A673 (cell line): ENCODE measurements around the gene CX3CR1. TPM values are rescaled to one million over a fixed set of nuclear protein-coding genes. Genes with fewer than 3 reads are reported as not detected.

ENCODE experiments used
- BruUV-seq: library from RNA; stranded (reverse); fragments of 400-500 nt; replicated peaks from 2 replicates; lab custom pipeline; 2021; lab: Mats Ljungman, UMichigan
- CTCF ChIA-PET: fragments of 300-600 bp; sonication (Branson Sonifier 250); formaldehyde crosslinking; loops from one replicate; lab custom pipeline; 2022; ENCODE audit warnings: antibody characterized with exemption; lab: Charles Lee
- POLR2A ChIA-PET: fragments of 300-600 bp; sonication (Branson Sonifier 250); formaldehyde crosslinking; loops from one replicate; lab custom pipeline; 2022; ENCODE audit warnings: antibody characterized with exemption; ENCODE audit not compliant: low non-redundant PET; lab: Charles Lee
- DNase-seq: peaks from one replicate; pipeline ENCODE4 v3.0.0-alpha.2; 2015; ENCODE audit warnings: low spot score
- H3K27ac ChIP-seq: fragments of 200-600 bp; sonication (generic); 2 replicates; pipeline ENCODE4 v1.5.1; 2016; ENCODE audit warnings: mixed run types, low read depth, mild to moderate bottlenecking, mixed read lengths, antibody characterized with exemption, low read length; ENCODE audit not compliant: poor library complexity, severe bottlenecking
- H3K27me3 ChIP-seq: fragments of 200-600 bp; sonication (generic); replicated peaks from 2 replicates; pipeline ENCODE4 v1.6.1; 2017; ENCODE audit warnings: mixed run types, low read depth, mild to moderate bottlenecking, mixed read lengths, antibody characterized with exemption, low read length; ENCODE audit not compliant: insufficient read depth, poor library complexity
- H3K36me3 ChIP-seq: fragments of 200-600 bp; sonication (generic); 2 replicates; pipeline ENCODE4 v1.6.1; 2016; ENCODE audit warnings: mixed run types, mild to moderate bottlenecking, mixed read lengths, antibody characterized with exemption, low read length; ENCODE audit not compliant: insufficient read depth, poor library complexity, severe bottlenecking
- H3K4me1 ChIP-seq: fragments of 200-600 bp; sonication (generic); 2 replicates; pipeline ENCODE4 v1.6.1; 2017; ENCODE audit warnings: mixed run types, mild to moderate bottlenecking, mixed read lengths, antibody characterized with exemption, low read length; ENCODE audit not compliant: insufficient read depth, poor library complexity, severe bottlenecking
- H3K4me3 ChIP-seq: fragments of 200-600 bp; sonication (generic); 2 replicates; pipeline ENCODE4 v1.5.1; 2016; ENCODE audit warnings: low read depth, mixed run types, mild to moderate bottlenecking, mixed read lengths, low read length; ENCODE audit not compliant: poor library complexity, severe bottlenecking
- H3K9me3 ChIP-seq: fragments of 200-600 bp; sonication (generic); 2 replicates; pipeline ENCODE4 v1.6.1; 2016; ENCODE audit warnings: mixed run types, low read depth, mild to moderate bottlenecking, mixed read lengths, antibody characterized with exemption, low read length; ENCODE audit not compliant: poor library complexity, severe bottlenecking
- EZH2 ChIP-seq: fragments of 200-600 bp; sonication (generic); IDR thresholded peaks from 2 replicates; pipeline ENCODE4 v1.6.1; 2017; ENCODE audit warnings: borderline replicate concordance, low read depth, mild to moderate bottlenecking, mixed read lengths, antibody characterized with exemption, low read length; ENCODE audit not compliant: poor library complexity, severe bottlenecking
- intact Hi-C: fragments of 100-400 bp; cut with micrococcal nuclease; formaldehyde crosslinking; loops from one replicate; pipeline ENCODE4 v1.10.0; 2022; ENCODE audit not compliant: unreplicated experiment
- total RNA-seq: library from RNA; stranded (reverse); gene quantifications from 2 replicates; pipeline ENCODE4 v1.2.3, GENCODE V29; 2021
- TF ChIP-seq, protein P1 (sequence below): fragments of 300-800, 200-600 bp; sonication (generic); conservative IDR thresholded peaks from 2 replicates; pipeline ENCODE4 v1.5.1; 2017; ENCODE audit warnings: low read depth, mild to moderate bottlenecking, antibody characterized with exemption, low read length, moderate library complexity, mixed read lengths

CX3CR1 gene
- total RNA-seq, 1 experiment from 2014 or later: not detected

DNA sequence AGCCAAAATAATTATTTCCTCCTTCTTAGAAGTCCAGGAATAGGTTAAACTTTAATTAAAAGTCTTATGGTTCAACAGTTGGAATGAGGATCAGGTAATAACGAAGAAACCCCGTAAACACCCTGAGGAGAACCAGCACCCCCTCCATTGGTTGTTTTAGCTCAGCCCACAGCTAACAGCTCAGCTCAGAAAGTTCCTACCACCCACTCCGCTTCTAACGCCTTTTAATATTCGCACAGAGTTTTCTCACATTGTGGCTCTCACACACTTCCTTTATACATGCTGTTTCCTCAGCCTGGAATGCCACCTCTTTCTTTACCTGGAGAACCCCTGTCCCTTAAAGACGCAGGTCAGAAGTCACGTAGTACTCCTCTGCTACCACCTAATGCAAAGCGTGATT is 17.0 kb downstream of the CX3CR1 start:
- no TSS peak for BruUV-seq
- H3K27me3 ChIP-seq: peaks cover 4% of the 10 kb centered on the region
- TF ChIP-seq, protein P1, sequence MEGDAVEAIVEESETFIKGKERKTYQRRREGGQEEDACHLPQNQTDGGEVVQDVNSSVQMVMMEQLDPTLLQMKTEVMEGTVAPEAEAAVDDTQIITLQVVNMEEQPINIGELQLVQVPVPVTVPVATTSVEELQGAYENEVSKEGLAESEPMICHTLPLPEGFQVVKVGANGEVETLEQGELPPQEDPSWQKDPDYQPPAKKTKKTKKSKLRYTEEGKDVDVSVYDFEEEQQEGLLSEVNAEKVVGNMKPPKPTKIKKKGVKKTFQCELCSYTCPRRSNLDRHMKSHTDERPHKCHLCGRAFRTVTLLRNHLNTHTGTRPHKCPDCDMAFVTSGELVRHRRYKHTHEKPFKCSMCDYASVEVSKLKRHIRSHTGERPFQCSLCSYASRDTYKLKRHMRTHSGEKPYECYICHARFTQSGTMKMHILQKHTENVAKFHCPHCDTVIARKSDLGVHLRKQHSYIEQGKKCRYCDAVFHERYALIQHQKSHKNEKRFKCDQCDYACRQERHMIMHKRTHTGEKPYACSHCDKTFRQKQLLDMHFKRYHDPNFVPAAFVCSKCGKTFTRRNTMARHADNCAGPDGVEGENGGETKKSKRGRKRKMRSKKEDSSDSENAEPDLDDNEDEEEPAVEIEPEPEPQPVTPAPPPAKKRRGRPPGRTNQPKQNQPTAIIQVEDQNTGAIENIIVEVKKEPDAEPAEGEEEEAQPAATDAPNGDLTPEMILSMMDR: no peak
- no peak for TF ChIP-seq EZH2
- H3K9me3 ChIP-seq: no peaks in the 10 kb centered on the region
- CTCF ChIA-PET: no interaction called here
- no peak overlapping the region for H3K4me3 ChIP-seq
- no peaks in the 10 kb centered on the region for H3K4me1 ChIP-seq
- no peak for DNase-seq
- no peaks in the 10 kb centered on the region for H3K36me3 ChIP-seq
- intact Hi-C loops: no loop called here
- no peak overlapping the region for H3K27ac ChIP-seq
- POLR2A ChIA-PET: no interaction called here

GRCh38 chr3:39261726-39262125 is 18.1 kb downstream of the CX3CR1 start:
- POLR2A ChIA-PET: no interaction called here
- intact Hi-C loops: no loop called here
- TF ChIP-seq, protein P1: no peak
- TF ChIP-seq EZH2: no peak

GRCh38 chr3:39260957-39261356 is 18.9 kb downstream of the CX3CR1 start:
- intact Hi-C loops: no loop called here
- Histone ChIP-seq H3K36me3 (no peaks in the 10 kb centered on the region), H3K4me3 (no peak overlapping the region), H3K9me3 (no peaks in the 10 kb centered on the region), H3K27me3 (peaks cover 4% of the 10 kb centered on the region), H3K4me1 (no peaks in the 10 kb centered on the region), H3K27ac (no peak overlapping the region)
- POLR2A ChIA-PET: no interaction called here
- CTCF ChIA-PET: no interaction called here
- peak; percentile 74 for DNase-seq
- BruUV-seq: no TSS peak
- no peak for TF ChIP-seq EZH2
- TF ChIP-seq, protein P1: no peak; the same call in 1 of the 2 replicates

More at GRCh38 chr3:39261726-39262125, 18.1 kb downstream of the CX3CR1 start:
- Histone ChIP-seq H3K27ac (no peak overlapping the region), H3K9me3 (no peaks in the 10 kb centered on the region), H3K36me3 (no peaks in the 10 kb centered on the region), H3K4me1 (no peaks in the 10 kb centered on the region), H3K4me3 (no peak overlapping the region), H3K27me3 (peaks cover 4% of the 10 kb centered on the region)
- CTCF ChIA-PET: no interaction called here
- no peak for DNase-seq
- no TSS peak for BruUV-seq
